Frontal cortex (tissue), 4 donors: ENCODE measurements around the gene IDH2. TPM values are rescaled to one million over a fixed set of nuclear protein-coding genes. Genes with fewer than 3 reads are reported as not detected.
"Not testable (repeated sequence)": the region's sequence is repeated elsewhere in the genome, so short reads cannot be mapped to it uniquely, and the experiment has no call there.

Experiments
- DNase-seq, 2 donors: peaks; one replicate each; pipeline ENCODE4 v3.0.0; 2012; ENCODE audit warnings: low spot score in 2 of 2
- FAIRE-seq: peaks from 2 replicates; lab custom pipeline; 2012; peaks lifted over from hg19 to GRCh38; lab: Jason Lieb, UNC
- total RNA-seq: library from RNA; depleted of rRNA; stranded (reverse); fragments of >200 nt; gene quantifications from one replicate; pipeline ENCODE4 v1.2.3, GENCODE V29; 2014
- donor health status: control.
- donor health status: control.
- donor health status: control.

Gene IDH2
- total RNA-seq, 1 donor from 2014 or later = 77.9 TPM

GRCh38 chr15:90087454-90088154 lies 14.7 kb downstream of the IDH2 start:
- FAIRE-seq (no peak), DNase-seq (peak in 1 of 2 donors; percentile 60)

DNA sequence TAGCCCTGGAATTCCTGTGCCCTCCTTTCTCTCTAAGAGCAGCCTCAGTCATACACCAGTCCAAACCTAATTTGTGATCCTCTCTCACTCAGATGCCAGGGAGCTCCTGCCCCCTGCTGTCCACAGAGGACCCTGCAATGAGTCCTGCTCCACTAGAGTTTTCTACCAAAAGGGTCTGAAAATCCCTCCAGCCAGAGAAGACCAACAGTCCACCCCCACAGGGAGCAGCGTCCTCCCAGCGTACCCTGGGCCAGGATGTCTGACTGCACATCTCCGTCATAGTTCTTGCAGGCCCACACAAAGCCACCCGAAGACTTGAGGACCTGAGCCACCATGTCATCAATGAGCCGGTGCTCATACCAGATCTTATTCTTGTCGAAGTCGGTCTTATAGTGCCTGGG lies 15.4 kb downstream of the IDH2 start:
- FAIRE-seq (no peak), DNase-seq (peak in 1 of 2 donors; percentile 45)

DNA sequence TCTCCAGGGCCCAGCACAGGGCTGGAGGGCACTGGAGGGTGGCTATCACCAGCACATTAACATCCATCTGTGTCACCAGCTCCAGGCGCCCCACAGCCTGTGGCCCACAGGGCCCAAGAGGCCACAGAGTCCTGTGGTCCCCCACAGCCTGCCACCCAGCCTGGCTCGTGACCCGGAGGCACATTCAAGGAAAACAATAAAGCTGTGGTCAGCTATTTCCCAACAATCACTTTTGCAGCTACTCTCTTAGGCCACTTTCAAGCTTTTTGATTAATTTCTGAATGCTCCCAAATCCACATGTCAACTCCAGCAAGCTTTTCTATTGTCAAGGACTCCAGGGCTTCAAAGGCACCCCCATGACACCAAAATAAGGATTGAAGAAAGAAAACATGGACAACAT lies 16.7 kb downstream of the IDH2 start:
- FAIRE-seq (no peak), DNase-seq (no peak)

- FAIRE-seq (no peak), DNase-seq (no peak)
Observed at GRCh38 chr15:90084876-90085423, 17.3 kb downstream of the IDH2 start.

GRCh38 chr15:90083954-90084607 lies 18.2 kb downstream of the IDH2 start:
- FAIRE-seq (no peak), DNase-seq (no peak)

DNA sequence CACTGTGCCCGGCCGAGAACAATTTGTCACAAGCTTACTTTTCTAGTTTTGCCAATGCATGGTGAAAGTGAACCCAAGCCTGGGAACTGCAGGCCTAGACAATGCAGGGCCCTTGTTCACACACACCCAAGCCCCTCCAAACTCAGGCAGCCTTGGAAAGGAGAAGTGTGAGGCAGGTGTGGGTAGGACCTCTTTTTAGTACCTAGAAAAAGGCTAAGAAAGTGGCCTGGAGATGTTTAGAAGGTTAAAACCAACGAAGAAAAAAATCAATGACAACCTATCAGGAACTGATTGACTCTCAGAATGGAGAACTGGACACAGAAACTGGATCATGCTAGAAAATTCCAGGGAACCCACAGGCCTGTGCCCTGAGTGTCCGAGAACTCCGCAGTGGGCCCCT lies 18.8 kb downstream of the IDH2 start:
- FAIRE-seq = no peak
- no peak for DNase-seq

- FAIRE-seq (no peak), DNase-seq (peak in 1 of 2 donors; percentile 46)
Observed at GRCh38 chr15:90082140-90082715, 20.0 kb downstream of the IDH2 start.

GRCh38 chr15:90080818-90081393 lies 21.4 kb downstream of the IDH2 start:
- no peak for DNase-seq
- no peak for FAIRE-seq

DNA sequence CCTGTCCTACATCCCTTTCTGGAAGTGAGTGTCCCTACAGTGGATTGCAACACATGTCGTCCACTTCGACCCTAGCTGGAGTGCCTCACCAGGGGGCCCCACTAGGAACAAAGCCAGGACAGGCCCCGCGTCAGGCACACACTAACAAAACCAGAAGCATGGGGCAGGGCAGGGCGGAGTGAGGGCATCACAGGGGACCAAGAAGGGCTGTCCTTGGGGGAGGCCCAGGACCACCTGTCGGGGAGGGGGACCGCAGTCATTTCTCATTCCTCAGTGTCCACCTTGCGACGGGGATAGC lies 21.9 kb downstream of the IDH2 start:
- no peak for DNase-seq

DNA sequence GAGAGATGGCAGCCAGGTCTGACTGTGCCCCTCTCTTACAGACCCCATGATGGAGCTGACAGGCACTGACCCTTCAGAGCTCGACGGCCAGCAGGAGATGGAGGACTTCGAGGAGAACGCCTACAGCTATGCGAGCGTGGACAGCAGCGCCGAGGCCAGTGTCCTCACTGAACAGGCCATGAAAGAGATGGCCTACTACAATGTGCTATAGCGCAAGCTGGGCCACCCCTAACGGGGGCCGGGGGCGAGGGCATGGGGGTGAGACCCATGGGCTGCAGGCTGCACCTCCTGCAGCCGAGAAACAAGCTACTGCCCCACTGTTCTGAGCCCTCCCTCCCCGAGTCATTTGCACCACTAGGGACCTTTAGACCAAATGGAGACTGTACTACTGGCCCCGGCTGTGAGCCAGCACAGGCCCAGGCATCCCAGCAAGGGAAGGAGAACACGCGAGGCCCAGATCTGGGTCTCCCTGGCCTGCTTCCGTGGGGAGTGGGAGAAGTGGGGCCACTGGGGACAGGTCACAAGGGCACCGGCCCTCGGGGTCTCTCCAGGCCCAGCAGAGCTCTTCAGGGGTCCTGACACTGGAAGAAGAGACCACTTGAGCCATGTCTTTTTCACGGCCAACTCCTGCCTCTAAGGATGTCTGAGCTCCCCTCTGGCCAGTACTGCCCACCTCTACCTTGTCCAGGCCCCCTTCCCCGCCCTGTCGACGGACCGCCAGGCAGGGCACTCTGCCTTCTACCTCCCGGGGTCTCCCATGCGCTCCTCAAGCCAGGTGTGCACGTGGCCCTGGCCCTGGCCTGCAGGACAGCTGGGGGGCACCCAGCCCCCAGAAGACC lies 22.4 kb downstream of the IDH2 start:
- DNase-seq (no peak), FAIRE-seq (no peak)

More for the DNA sequence above, 21.9 kb downstream of the IDH2 start:
- no peak for FAIRE-seq

DNA sequence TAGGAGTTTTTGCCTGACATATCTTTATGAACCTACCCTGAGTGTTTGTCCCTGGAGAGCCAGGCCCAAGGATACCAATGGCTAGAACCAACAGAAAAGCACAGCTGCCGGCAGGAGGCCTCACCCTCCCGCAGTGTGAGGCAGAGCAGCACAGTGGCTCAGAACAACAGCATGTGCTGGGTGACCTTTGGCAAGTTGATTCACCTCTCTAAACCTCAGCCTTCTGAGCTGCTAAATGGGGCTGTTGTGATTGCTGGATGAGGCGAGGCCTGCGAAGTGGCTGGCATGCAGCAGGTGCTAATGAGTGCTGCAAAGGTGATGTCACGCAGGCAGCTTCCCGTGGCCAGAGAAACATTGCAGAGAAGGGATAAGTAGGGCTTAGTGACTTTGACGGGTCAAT lies 23.3 kb downstream of the IDH2 start:
- DNase-seq (no peak), FAIRE-seq (no peak)

- FAIRE-seq (no peak), DNase-seq (no peak)
Observed at GRCh38 chr15:90076716-90077115, 25.6 kb downstream of the IDH2 start.

DNA sequence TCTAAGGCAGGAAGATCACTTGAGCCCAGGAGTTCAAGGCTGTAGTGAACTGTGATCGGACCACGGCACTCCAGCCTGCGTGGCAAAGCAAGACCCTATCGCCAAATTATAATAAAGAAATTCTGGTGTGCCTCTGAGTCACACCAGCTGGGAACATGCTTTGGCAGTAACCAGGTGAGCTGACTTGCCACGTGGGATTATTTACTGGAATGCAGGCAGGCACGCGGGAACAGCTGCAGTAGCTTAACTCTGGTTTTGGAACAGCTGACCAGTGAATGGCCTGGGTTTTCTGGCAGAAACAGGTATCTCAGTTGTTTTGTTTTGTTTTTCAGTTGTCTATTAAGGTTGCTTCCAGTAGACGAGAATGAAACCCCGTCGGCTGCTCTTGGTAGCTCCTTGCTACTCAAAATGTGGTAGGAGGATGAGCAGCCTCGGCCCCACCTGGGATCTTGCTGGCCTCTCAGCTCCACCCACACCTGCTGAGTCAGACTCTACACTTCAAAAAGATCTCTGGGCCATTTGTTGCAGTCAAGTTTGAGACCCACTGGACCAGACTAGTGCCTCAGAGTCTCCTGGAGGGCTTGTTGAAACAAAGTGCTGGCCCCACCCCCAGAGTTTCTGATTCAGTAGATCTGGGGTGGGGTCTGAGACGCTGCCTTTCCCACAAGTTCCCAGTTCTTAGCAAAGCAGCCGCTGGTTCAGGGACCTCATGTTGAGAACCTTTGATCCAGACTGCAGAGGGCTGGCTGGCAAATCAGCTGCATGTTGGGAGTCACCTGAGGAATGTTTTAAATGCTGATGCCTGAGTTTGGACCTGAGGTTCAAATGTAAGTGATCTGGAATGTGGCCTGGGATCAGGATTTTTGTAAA lies 26.6 kb downstream of the IDH2 start:
- DNase-seq = no peak
- no peak for FAIRE-seq

DNA sequence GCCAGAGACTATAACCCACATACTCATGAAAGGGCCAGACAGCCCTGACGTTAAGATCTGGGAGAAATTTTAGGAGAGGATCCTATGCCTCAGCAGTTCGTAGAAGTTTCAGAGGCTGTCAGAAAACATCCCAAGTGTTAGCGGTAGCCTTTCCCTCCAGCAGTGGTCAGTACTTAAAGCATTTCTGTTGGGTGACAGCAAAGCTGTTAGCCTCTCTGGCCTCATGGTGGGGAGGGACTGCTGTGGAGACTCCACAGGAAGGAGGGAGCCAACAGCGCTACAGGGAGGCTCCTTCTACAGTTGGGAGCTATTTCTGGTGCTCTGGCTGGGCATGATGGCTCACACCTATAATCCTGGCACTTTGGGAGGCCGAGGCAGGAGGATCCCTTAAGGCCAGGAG lies 27.4 kb downstream of the IDH2 start:
- no peak for FAIRE-seq

DNA sequence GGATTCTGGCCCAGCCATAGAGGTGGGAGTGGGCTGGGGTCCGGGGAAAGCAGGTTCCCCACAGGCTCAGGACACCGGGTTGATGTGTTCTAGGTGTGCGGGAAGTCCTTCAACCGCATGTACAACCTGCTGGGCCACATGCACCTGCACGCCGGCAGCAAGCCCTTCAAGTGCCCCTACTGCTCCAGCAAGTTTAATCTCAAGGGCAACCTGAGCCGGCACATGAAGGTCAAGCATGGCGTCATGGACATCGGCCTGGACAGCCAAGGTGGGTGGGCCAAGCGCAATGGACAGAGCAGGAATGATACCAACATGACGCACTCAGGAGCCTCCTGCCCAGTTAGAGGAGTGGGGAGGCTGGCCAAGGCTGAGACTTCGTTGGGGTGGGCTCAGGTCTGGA lies 28.2 kb downstream of the IDH2 start:
- DNase-seq = no peak
- no peak for FAIRE-seq

More for the DNA sequence above, 27.4 kb downstream of the IDH2 start:
- DNase-seq = no peak

GRCh38 chr15:90072978-90073640 lies 29.2 kb downstream of the IDH2 start:
- no peak for FAIRE-seq
- no peak for DNase-seq

- peak; percentile 63 to 75 for DNase-seq
Observed at GRCh38 chr15:90071220-90071807, 31.0 kb downstream of the IDH2 start.

GRCh38 chr15:90070623-90071022 lies 31.6 kb downstream of the IDH2 start:
- FAIRE-seq, DNase-seq: not testable (repeated sequence)

More at GRCh38 chr15:90071220-90071807, 31.0 kb downstream of the IDH2 start:
- FAIRE-seq = no peak
